ENCODE measurements around the gene PTPRD. TPM values are rescaled to one million over a fixed set of nuclear protein-coding genes. Genes with fewer than 3 reads are reported as not detected.

PTPRD gene
- total and polyA plus RNA-seq, 2 of the 4 experiments (the other 2 are of a cell fraction), result 0.07 to 0.18 TPM

DNA sequence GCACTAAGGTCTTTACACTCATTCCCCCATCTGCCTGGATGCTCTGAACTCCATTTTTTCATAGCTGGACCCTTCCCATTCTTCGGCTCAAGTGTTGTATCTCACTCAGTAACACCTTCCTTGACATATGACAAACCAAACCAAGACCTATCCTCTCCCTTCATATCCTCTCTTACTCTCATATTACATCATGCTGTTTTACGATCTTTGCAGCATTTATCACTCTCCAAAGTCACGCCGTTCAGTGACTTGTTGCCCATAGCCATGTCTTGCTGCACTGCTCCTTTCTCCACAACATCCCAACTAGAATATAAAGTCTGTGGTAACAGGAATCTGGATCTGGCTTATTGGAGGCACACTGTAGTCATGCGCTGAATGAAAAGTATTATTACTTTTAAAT is 1889.6 kb downstream of the PTPRD start:
- dilution Hi-C loops (cut with HindIII; ENCODE audit: low sequenced_read_pairs, unreplicated experiment), result no loop called here

More for the DNA sequence above, 1889.6 kb downstream of the PTPRD start:
- TF ChIP-seq SMC3 (IDR thresholded peaks at IDR 0.05; ENCODE audit: low read depth, low read length), result no peak
- TF ChIP-seq POLR2A (IDR thresholded peaks at IDR 0.05; ENCODE audit: low read depth, low read length), result no peak
- TF ChIP-seq CHD1 (IDR thresholded peaks at IDR 0.05; ENCODE audit: low read depth, low read length), result no peak
- no peak for TF ChIP-seq BHLHE40 (IDR thresholded peaks at IDR 0.05; ENCODE audit: low read depth, low read length)
- TF ChIP-seq, protein P1, sequence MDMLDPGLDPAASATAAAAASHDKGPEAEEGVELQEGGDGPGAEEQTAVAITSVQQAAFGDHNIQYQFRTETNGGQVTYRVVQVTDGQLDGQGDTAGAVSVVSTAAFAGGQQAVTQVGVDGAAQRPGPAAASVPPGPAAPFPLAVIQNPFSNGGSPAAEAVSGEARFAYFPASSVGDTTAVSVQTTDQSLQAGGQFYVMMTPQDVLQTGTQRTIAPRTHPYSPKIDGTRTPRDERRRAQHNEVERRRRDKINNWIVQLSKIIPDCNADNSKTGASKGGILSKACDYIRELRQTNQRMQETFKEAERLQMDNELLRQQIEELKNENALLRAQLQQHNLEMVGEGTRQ (IDR thresholded peaks at IDR 0.05; ENCODE audit: low read depth, low read length), result no peak
- TF ChIP-seq CEBPB (IDR thresholded peaks at IDR 0.05; ENCODE audit: low read depth, low read length), result no peak
- no peak for TF ChIP-seq RCOR1 (IDR thresholded peaks at IDR 0.05; ENCODE audit: insufficient replicate concordance, low read length)
- TF ChIP-seq MXI1 (IDR thresholded peaks at IDR 0.05; ENCODE audit: borderline replicate concordance, low read depth, low read length), result no peak
- TF ChIP-seq FOS (IDR thresholded peaks at IDR 0.05; ENCODE audit: low read depth, low read length), result no peak
- TF ChIP-seq NFE2L2 (IDR thresholded peaks at IDR 0.05; ENCODE audit: low read depth, low read length), result no peak
- no peak for TF ChIP-seq RAD21 (IDR thresholded peaks at IDR 0.05; ENCODE audit: low read length)
- TF ChIP-seq CTCF (conservative IDR thresholded peaks at IDR 0.05; ENCODE audit: low read depth, low read length), result no peak
- TF ChIP-seq MAFK (IDR thresholded peaks at IDR 0.05; ENCODE audit: low read depth, low read length), result no peak
- TF ChIP-seq, protein P2, sequence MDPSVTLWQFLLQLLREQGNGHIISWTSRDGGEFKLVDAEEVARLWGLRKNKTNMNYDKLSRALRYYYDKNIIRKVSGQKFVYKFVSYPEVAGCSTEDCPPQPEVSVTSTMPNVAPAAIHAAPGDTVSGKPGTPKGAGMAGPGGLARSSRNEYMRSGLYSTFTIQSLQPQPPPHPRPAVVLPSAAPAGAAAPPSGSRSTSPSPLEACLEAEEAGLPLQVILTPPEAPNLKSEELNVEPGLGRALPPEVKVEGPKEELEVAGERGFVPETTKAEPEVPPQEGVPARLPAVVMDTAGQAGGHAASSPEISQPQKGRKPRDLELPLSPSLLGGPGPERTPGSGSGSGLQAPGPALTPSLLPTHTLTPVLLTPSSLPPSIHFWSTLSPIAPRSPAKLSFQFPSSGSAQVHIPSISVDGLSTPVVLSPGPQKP (IDR thresholded peaks at IDR 0.05; ENCODE audit: borderline replicate concordance, low read depth, low read length), result no peak
- no peak for TF ChIP-seq RFX5 (IDR thresholded peaks at IDR 0.05; ENCODE audit: low read depth, low read length)
- no peak for TF ChIP-seq MAZ (IDR thresholded peaks at IDR 0.05; ENCODE audit: borderline replicate concordance, low read depth, low read length)
- H3K36me3 ChIP-seq (ENCODE audit: control insufficient read depth, insufficient read depth, low read length), result no peaks in the 10 kb centered on the region
- H2BK15ac ChIP-seq (ENCODE audit: low read depth, low read length), result no peak overlapping the region
- H3K18ac ChIP-seq (ENCODE audit: low read depth, low read length), result no peak overlapping the region
- POLR2A ChIA-PET (ENCODE audit: unreplicated experiment), result no interaction called here
- no peak overlapping the region for H3K23ac ChIP-seq (ENCODE audit: low read depth, low read length)
- no peaks in the 10 kb centered on the region; the same call in 1 of the 2 replicates for H3K9me3 ChIP-seq (ENCODE audit: control insufficient read depth, insufficient read depth, low read length)
- WGBS, 2 experiments (ENCODE audit: extremely low coverage in 2 of 2, insufficient read length in 1 of 2), result 84 to 100% methylated on average over 1 to 2 of the region's 5 CpGs
- H3K4me3 ChIP-seq (ENCODE audit: insufficient read depth, low read depth, low read length), result no peak overlapping the region
- H2BK5ac ChIP-seq (ENCODE audit: low read depth, low read length, poor library complexity, severe bottlenecking), result no peak overlapping the region
- no peak overlapping the region for H3K14ac ChIP-seq (replicated peaks; ENCODE audit: low read depth, low read length)
- no peaks in the 10 kb centered on the region for H3K9me1 ChIP-seq (ENCODE audit: insufficient read depth, low read length)
- H2BK120ac ChIP-seq (ENCODE audit: low read depth, low read length), result no peak overlapping the region
- no peak overlapping the region for H2BK20ac ChIP-seq (ENCODE audit: low read depth, low read length)
- H4K5ac ChIP-seq (ENCODE audit: low read depth, low read length), result no peak overlapping the region
- H3K79me1 ChIP-seq (ENCODE audit: low read depth in 1 of 2, low read length in 2 of 2), result no peaks in the 10 kb centered on the region
- H3K4me2 ChIP-seq (ENCODE audit: low read depth, low read length), result no peak overlapping the region
- ATAC-seq (ENCODE audit: low read depth), result no peak
- H3K4ac ChIP-seq (ENCODE audit: low read depth, low read length), result no peak overlapping the region
- intact Hi-C loops (cut with micrococcal nuclease), result no loop called here
- H2AFZ ChIP-seq (replicated peaks; ENCODE audit: low read length, poor library complexity), result no peak overlapping the region
- BruUV-seq (replicated peaks), result no TSS peak
- no peak overlapping the region for H3K56ac ChIP-seq (ENCODE audit: extremely low read depth, insufficient read depth, low read length)
- in situ Hi-C loops (cut with MboI; ENCODE audit: low sequenced_read_pairs), result no loop called here
- H3K4me1 ChIP-seq (ENCODE audit: control insufficient read depth, insufficient read depth, low read length), result no peaks in the 10 kb centered on the region; the same call in 1 of the 2 replicates
- H4K20me1 ChIP-seq (ENCODE audit: insufficient read depth, low read length), result no peaks in the 10 kb centered on the region
- no peak overlapping the region for H4K8ac ChIP-seq (ENCODE audit: low read depth in 2 of 2, low read length in 2 of 2)
- CTCF ChIA-PET, result no interaction called here
- H3K27ac ChIP-seq (ENCODE audit: insufficient read depth, low read length), result no peak overlapping the region
- H3K27me3 ChIP-seq (ENCODE audit: control insufficient read depth, insufficient read depth, low read length), result no peaks in the 10 kb centered on the region
- no peak overlapping the region for H2AK5ac ChIP-seq (ENCODE audit: low read depth, low read length)
- H4K91ac ChIP-seq (ENCODE audit: insufficient read depth, low read depth, low read length), result no peak overlapping the region
- no peak overlapping the region for H3K9ac ChIP-seq (ENCODE audit: low read depth, low read length)
- DNase-seq, result no peak
- no peak overlapping the region for H2AK9ac ChIP-seq (replicated peaks; ENCODE audit: low read depth, low read length, poor library complexity)
